ENCODE measurements around the gene OXA1L.

GRCh38 chr14:22767323-22767589 is 768 bp downstream of the OXA1L start:
- no peak for TF ChIP-seq TAF1 (IDR thresholded peaks at IDR 0.05; ENCODE audit: low read depth)
- no peak for TF ChIP-seq POLR2AphosphoS5 (IDR thresholded peaks at IDR 0.05)
- TF ChIP-seq, protein P1, sequence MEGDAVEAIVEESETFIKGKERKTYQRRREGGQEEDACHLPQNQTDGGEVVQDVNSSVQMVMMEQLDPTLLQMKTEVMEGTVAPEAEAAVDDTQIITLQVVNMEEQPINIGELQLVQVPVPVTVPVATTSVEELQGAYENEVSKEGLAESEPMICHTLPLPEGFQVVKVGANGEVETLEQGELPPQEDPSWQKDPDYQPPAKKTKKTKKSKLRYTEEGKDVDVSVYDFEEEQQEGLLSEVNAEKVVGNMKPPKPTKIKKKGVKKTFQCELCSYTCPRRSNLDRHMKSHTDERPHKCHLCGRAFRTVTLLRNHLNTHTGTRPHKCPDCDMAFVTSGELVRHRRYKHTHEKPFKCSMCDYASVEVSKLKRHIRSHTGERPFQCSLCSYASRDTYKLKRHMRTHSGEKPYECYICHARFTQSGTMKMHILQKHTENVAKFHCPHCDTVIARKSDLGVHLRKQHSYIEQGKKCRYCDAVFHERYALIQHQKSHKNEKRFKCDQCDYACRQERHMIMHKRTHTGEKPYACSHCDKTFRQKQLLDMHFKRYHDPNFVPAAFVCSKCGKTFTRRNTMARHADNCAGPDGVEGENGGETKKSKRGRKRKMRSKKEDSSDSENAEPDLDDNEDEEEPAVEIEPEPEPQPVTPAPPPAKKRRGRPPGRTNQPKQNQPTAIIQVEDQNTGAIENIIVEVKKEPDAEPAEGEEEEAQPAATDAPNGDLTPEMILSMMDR (IDR thresholded peaks at IDR 0.05; ENCODE audit: poor library complexity, severe bottlenecking): no peak
- no peak for TF ChIP-seq MXI1 (conservative IDR thresholded peaks at IDR 0.05; ENCODE audit: poor library complexity, severe bottlenecking)
- no peak for TF ChIP-seq EP300 (conservative IDR thresholded peaks at IDR 0.05; ENCODE audit: poor library complexity, severe bottlenecking)
- no peak for TF ChIP-seq EZH2 (IDR thresholded peaks at IDR 0.05; ENCODE audit: borderline replicate concordance, insufficient read depth, low read length, poor library complexity, severe bottlenecking)
